Vagina (tissue), 2 donors: ENCODE measurements around the gene FGR. TPM values are rescaled to one million over a fixed set of nuclear protein-coding genes. Genes with fewer than 3 reads are reported as not detected.

Source experiments
- DNase-seq, 2 donors: peaks; one replicate each; pipeline ENCODE4 v3.0.0-alpha.2; 2017; ENCODE audit errors: extremely low spot score in 2 of 2
- H3K27ac ChIP-seq: fragments of 200-600 bp; sonication (generic); one replicate; pipeline ENCODE4 v1.5.1; 2019
- H3K27me3 ChIP-seq: fragments of 200-600 bp; sonication (generic); one replicate; pipeline ENCODE4 v1.5.1; 2019
- H3K36me3 ChIP-seq, 2 donors: fragments of 200-600 bp; sonication (generic); one replicate each; pipeline ENCODE4 v1.5.1; 2017 to 2019
- H3K4me1 ChIP-seq: fragments of 200-600 bp; sonication (generic); one replicate; pipeline ENCODE4 v1.5.1; 2019
- H3K4me3 ChIP-seq, 2 donors: fragments of 200-600 bp; sonication (generic); 1 replicate in 1 of 2; 2 replicates in 1 of 2; pipeline ENCODE4 v1.5.1; 2016 to 2019
- H3K9me3 ChIP-seq: fragments of 200-600 bp; sonication (generic); one replicate; pipeline ENCODE4 v1.5.1; 2019
- POLR2A ChIP-seq, 2 donors: fragments of 450-650 bp; IDR thresholded peaks; one replicate each; pipeline ENCODE4 v1.6.1; 2017; ENCODE audit warnings: antibody characterized with exemption in 2 of 2, mild to moderate bottlenecking in 2 of 2, moderate library complexity in 2 of 2
- POLR2AphosphoS5 ChIP-seq, 2 donors: sonication (generic); formaldehyde crosslinking; IDR thresholded peaks; one replicate each; pipeline ENCODE4 v1.9.0; 2017; ENCODE audit warnings: antibody characterized with exemption in 2 of 2, mild to moderate bottlenecking in 2 of 2, low read depth in 1 of 2; ENCODE audit not compliant: insufficient read depth in 1 of 2
- intact Hi-C: fragments of 100-400 bp; cut with DNase I; formaldehyde crosslinking; loops from one replicate; pipeline ENCODE4 v1.15.1; 2023
- small RNA-seq: library from RNA; depleted of rRNA; stranded (forward); fragments of <200 nt; gene quantifications from one replicate; pipeline ENCODE3, GENCODE V24; 2016
- total RNA-seq: library from RNA; depleted of rRNA; stranded (reverse); fragments of >200 nt; gene quantifications from one replicate; pipeline ENCODE4 v1.2.3, GENCODE V29; 2016
- TF ChIP-seq, protein P1 (sequence below), 3 experiments: fragments of 450-650 bp in 2 of 3; fragments of 200-600 bp in 1 of 3; sonication (generic) in 1 of 3; IDR thresholded peaks; one replicate each; pipeline ENCODE4 v1.5.1; 2017 to 2019; ENCODE audit warnings: antibody characterized with exemption in 3 of 3, mild to moderate bottlenecking in 2 of 3, moderate library complexity in 2 of 3

FGR gene
- total RNA-seq, 1 donor from 2014 or later: 18.4 TPM

DNA sequence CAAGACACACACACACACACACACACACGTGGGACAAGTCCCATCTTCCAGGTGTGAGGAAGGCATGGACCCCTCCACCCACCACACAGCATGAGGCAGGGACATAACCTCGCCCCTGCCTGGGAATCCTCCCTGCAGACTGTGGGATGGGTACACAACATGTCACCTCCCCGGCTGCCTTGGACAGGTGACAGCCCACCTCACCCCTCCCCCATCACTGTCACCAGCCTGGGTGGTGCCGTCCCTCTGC is 71.7 kb downstream of the FGR start:
- TF ChIP-seq, protein P1, sequence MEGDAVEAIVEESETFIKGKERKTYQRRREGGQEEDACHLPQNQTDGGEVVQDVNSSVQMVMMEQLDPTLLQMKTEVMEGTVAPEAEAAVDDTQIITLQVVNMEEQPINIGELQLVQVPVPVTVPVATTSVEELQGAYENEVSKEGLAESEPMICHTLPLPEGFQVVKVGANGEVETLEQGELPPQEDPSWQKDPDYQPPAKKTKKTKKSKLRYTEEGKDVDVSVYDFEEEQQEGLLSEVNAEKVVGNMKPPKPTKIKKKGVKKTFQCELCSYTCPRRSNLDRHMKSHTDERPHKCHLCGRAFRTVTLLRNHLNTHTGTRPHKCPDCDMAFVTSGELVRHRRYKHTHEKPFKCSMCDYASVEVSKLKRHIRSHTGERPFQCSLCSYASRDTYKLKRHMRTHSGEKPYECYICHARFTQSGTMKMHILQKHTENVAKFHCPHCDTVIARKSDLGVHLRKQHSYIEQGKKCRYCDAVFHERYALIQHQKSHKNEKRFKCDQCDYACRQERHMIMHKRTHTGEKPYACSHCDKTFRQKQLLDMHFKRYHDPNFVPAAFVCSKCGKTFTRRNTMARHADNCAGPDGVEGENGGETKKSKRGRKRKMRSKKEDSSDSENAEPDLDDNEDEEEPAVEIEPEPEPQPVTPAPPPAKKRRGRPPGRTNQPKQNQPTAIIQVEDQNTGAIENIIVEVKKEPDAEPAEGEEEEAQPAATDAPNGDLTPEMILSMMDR (IDR thresholded peaks at IDR 0.05): no peak
- TF ChIP-seq POLR2AphosphoS5 (IDR thresholded peaks at IDR 0.05; ENCODE audit: insufficient read depth in 1 of 2, low read depth in 1 of 2) (no peak), POLR2A (IDR thresholded peaks at IDR 0.05) (no peak)

DNA sequence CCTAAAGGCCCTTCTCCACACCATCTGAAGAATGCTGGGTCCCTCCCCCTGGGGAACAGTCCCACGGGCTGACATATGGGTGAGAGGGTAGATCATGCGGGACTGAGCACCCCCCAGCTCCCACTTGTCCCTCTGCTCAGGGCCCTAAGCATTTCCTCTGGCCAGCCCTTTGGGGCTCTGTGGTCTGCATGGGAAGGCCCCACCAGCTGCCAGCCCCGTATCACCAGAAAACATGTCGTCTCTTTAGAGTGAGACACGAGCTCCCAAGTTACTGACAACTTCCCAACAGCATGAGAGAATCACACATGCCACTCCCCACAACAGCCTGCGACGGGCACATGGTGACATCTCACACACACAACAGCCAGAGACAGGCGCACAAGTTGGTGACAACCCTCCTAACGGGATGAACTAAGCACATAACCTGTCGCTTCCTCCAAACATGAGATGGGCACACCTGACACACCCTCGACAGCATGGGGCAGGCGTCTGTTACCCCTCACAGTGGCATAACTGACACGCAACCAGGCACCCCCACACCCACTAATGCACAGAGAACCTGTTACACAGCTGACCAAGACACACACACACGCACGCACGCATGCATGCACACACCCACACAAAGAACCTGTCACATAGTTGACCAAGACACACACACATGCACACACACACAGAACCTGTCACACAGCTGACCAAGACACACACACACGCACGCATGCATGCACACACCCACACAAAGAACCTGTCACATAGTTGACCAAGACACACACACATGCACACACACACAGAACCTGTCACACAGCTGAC is 72.2 kb downstream of the FGR start:
- Histone ChIP-seq H3K9me3 (no peaks in the 10 kb centered on the region), H3K27me3 (no peaks in the 10 kb centered on the region), H3K4me1 (peaks cover 99% of the 10 kb centered on the region), H3K36me3 (no peaks in the 10 kb centered on the region), H3K4me3 (peak overlapping the region in 1 of 2 donors; percentile 37), H3K27ac (peak overlapping the region; percentile 96)
- no peak for DNase-seq
- no peak for TF ChIP-seq POLR2AphosphoS5 (IDR thresholded peaks at IDR 0.05; ENCODE audit: insufficient read depth in 1 of 2, low read depth in 1 of 2)
- TF ChIP-seq, protein P1 (IDR thresholded peaks at IDR 0.05): no peak
- TF ChIP-seq POLR2A (IDR thresholded peaks at IDR 0.05): no peak
- intact Hi-C loops: no loop called here

More for the DNA sequence above, 71.7 kb downstream of the FGR start:
- Histone ChIP-seq H3K27ac (peak overlapping the region; percentile 96), H3K27me3 (no peaks in the 10 kb centered on the region), H3K36me3 (no peaks in the 10 kb centered on the region), H3K4me3 (peak overlapping the region in 1 of 2 donors; percentile 24), H3K4me1 (peaks cover 99% of the 10 kb centered on the region), H3K9me3 (no peaks in the 10 kb centered on the region)
- no peak for DNase-seq
- intact Hi-C loops: no loop called here

Small RNA genes within 50 kb of the gene (small RNA-seq; reads per million reads assigned to genes)
- gene AL031729.1: not detected
- gene RNU6-949P: not detected

Other genes starting within 250 kb of the FGR start
- gene GPR3, start 242.6 kb downstream of the FGR start, total RNA-seq: 0.74 TPM
- gene WASF2, start 145.0 kb downstream of the FGR start, total RNA-seq: 58.9 TPM
- 62.4 TPM for gene AHDC1, start 31.0 kb downstream of the FGR start, total RNA-seq
- 28.2 TPM for gene IFI6, start 37.0 kb upstream of the FGR start, total RNA-seq
- 16.7 TPM for gene FAM76A, start 90.8 kb upstream of the FGR start, total RNA-seq
- gene STX12, start 138.0 kb upstream of the FGR start, total RNA-seq: 34.6 TPM
- 33.4 TPM for gene PPP1R8, start 195.6 kb upstream of the FGR start, total RNA-seq
- 21.9 TPM for gene THEMIS2, start 237.4 kb upstream of the FGR start, total RNA-seq